HEK293 (cell line): Measurements from ENCODE around the gene FTL.

Experiments used
- HOXA7 ChIP-seq: sonication (generic); formaldehyde crosslinking; IDR thresholded peaks from 2 replicates; pipeline ENCODE4 v1.8.1; 2022; ENCODE audit warnings: missing genetic modification reagents, borderline replicate concordance
- KLF1 ChIP-seq: fragments of 450-650 bp; formaldehyde crosslinking; IDR thresholded peaks from 2 replicates; pipeline ENCODE4 v1.5.1; 2016; ENCODE audit warnings: missing biosample characterization, missing genetic modification characterization
- MYNN ChIP-seq: fragments of 450-650 bp; formaldehyde crosslinking; IDR thresholded peaks from 2 replicates; pipeline ENCODE4 v1.5.1; 2016; ENCODE audit warnings: missing biosample characterization, missing genetic modification characterization, borderline replicate concordance
- REST ChIP-seq: fragments of 450-650 bp; formaldehyde crosslinking; IDR thresholded peaks from 2 replicates; pipeline ENCODE4 v1.5.1; 2016; ENCODE audit warnings: missing biosample characterization, missing genetic modification characterization
- ZBTB21 ChIP-seq: fragments of 450-650 bp; formaldehyde crosslinking; IDR thresholded peaks from 2 replicates; pipeline ENCODE4 v1.5.1; 2017; ENCODE audit warnings: missing biosample characterization, missing genetic modification characterization
- ZBTB49 ChIP-seq: fragments of 450-650 bp; formaldehyde crosslinking; IDR thresholded peaks from 2 replicates; pipeline ENCODE4 v1.5.1; 2016; ENCODE audit warnings: missing biosample characterization, missing genetic modification characterization, low read depth
- ZFHX2 ChIP-seq: fragments of 450-650 bp; formaldehyde crosslinking; conservative IDR thresholded peaks from 2 replicates; pipeline ENCODE4 v1.5.1; 2016; ENCODE audit warnings: missing biosample characterization, missing genetic modification characterization
- ZNF133 ChIP-seq: fragments of 450-650 bp; formaldehyde crosslinking; IDR thresholded peaks from 2 replicates; pipeline ENCODE4 v1.5.1; 2016; ENCODE audit warnings: missing biosample characterization, missing genetic modification characterization
- ZNF174 ChIP-seq: fragments of 450-650 bp; formaldehyde crosslinking; IDR thresholded peaks from 2 replicates; pipeline ENCODE4 v1.5.0; 2017; ENCODE audit warnings: missing biosample characterization, mild to moderate bottlenecking, missing genetic modification characterization
- ZNF214 ChIP-seq: fragments of 450-650 bp; formaldehyde crosslinking; IDR thresholded peaks from 2 replicates; pipeline ENCODE4 v1.5.1; 2017; ENCODE audit warnings: missing biosample characterization, mild to moderate bottlenecking, missing genetic modification characterization, borderline replicate concordance
- ZNF488 ChIP-seq: fragments of 450-650 bp; formaldehyde crosslinking; IDR thresholded peaks from 2 replicates; pipeline ENCODE4 v1.5.1; 2016; ENCODE audit warnings: missing biosample characterization, missing genetic modification characterization
- ZNF518A ChIP-seq: fragments of 450-650 bp; formaldehyde crosslinking; conservative IDR thresholded peaks from 2 replicates; pipeline ENCODE4 v1.5.1; 2016; ENCODE audit warnings: low read depth, missing biosample characterization, missing genetic modification characterization
- ZNF610 ChIP-seq: fragments of 450-650 bp; formaldehyde crosslinking; IDR thresholded peaks from 2 replicates; pipeline ENCODE4 v1.5.1; 2016; ENCODE audit warnings: missing biosample characterization, missing genetic modification characterization, borderline replicate concordance
- ZNF626 ChIP-seq: fragments of 450-650 bp; sonication (Bioruptor Pico); formaldehyde crosslinking; IDR thresholded peaks from 2 replicates; pipeline ENCODE4 v1.5.1; 2018; ENCODE audit warnings: missing biosample characterization, missing genetic modification characterization, inconsistent platforms
- ZNF660 ChIP-seq: fragments of 450-650 bp; IDR thresholded peaks from 2 replicates; pipeline ENCODE4 v1.5.1; 2018; ENCODE audit warnings: missing biosample characterization, mild to moderate bottlenecking, missing genetic modification characterization
- ZNF701 ChIP-seq: fragments of 450-650 bp; formaldehyde crosslinking; IDR thresholded peaks from 2 replicates; pipeline ENCODE4 v1.5.1; 2016; ENCODE audit warnings: missing biosample characterization, missing genetic modification characterization
- ZNF791 ChIP-seq: fragments of 450-650 bp; formaldehyde crosslinking; IDR thresholded peaks from 2 replicates; pipeline ENCODE4 v1.5.1; 2016; ENCODE audit warnings: missing biosample characterization, missing genetic modification characterization
- TF ChIP-seq, protein P1 (sequence below): fragments of 450-650 bp; formaldehyde crosslinking; IDR thresholded peaks from 2 replicates; pipeline ENCODE4 v1.5.1; 2016; ENCODE audit warnings: missing biosample characterization, missing genetic modification characterization
- TF ChIP-seq, protein P2 (sequence below): fragments of 450-650 bp; formaldehyde crosslinking; IDR thresholded peaks from 2 replicates; pipeline ENCODE4 v1.5.1; 2016; ENCODE audit warnings: missing biosample characterization, missing genetic modification characterization
- TF ChIP-seq, protein P3 (sequence below): fragments of 450-650 bp; IDR thresholded peaks from 2 replicates; pipeline ENCODE4 v1.5.1; 2018; ENCODE audit warnings: missing biosample characterization, mild to moderate bottlenecking, missing genetic modification characterization
- TF ChIP-seq, protein P4 (sequence below): fragments of 450-650 bp; formaldehyde crosslinking; IDR thresholded peaks from 2 replicates; pipeline ENCODE4 v1.5.1; 2016; ENCODE audit warnings: missing biosample characterization, missing genetic modification characterization

Gene FTL

DNA sequence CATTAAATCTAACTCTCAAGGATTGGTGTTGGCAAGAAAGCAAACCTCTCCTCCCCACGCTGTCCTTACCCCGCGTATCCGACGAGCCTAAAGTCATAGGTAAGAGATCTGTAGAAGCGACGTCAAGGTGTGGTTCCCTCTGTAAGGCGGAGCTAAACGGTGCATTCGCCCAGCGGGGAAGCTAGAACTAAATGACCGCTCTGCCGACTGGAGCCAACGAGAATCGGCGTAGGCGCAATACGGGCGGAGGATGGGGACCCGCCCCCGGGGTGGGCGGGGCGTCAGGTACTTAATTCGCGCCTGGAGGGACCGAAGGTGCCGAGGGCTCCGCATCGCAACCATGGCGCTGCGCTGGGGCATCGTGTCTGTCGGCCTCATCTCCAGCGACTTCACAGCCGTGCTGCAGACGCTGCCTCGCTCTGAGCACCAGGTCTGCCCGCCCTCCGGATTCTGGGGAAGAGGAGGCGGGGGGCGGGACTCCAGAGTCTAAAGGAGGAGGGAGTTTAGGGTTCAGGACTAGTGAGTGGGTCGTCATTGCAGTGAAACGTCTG lies 31.7 kb upstream of the FTL start, which contains the start of gene DHDH (continued):
- TF ChIP-seq ZBTB49 (no peak), ZNF214 (no peak), ZNF626 (tag by site-specific recombination) (no peak), ZNF701 (tag by site-specific recombination) (no peak), ZNF791 (tag by site-specific recombination) (no peak), ZNF610 (tag by site-specific recombination) (no peak), ZNF133 (tag by site-specific recombination) (no peak), KLF1 (tag by site-specific recombination) (peak; percentile 73), ZBTB21 (no peak), ZNF488 (tag by site-specific recombination) (no peak), MYNN (tag by site-specific recombination) (no peak), ZFHX2 (tag by site-specific recombination) (peak; percentile 91), ZNF518A (no peak), HOXA7 (no peak), ZNF174 (tag by site-specific recombination) (no peak), ZNF660 (tag by site-specific recombination) (no peak), REST (tag by site-specific recombination) (no peak)
- TF ChIP-seq, protein P1, sequence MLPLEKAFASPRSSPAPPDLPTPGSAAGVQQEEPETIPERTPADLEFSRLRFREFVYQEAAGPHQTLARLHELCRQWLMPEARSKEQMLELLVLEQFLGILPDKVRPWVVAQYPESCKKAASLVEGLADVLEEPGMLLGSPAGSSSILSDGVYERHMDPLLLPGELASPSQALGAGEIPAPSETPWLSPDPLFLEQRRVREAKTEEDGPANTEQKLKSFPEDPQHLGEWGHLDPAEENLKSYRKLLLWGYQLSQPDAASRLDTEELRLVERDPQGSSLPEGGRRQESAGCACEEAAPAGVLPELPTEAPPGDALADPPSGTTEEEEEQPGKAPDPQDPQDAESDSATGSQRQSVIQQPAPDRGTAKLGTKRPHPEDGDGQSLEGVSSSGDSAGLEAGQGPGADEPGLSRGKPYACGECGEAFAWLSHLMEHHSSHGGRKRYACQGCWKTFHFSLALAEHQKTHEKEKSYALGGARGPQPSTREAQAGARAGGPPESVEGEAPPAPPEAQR (tag by site-specific recombination), result no peak
- TF ChIP-seq, protein P2, sequence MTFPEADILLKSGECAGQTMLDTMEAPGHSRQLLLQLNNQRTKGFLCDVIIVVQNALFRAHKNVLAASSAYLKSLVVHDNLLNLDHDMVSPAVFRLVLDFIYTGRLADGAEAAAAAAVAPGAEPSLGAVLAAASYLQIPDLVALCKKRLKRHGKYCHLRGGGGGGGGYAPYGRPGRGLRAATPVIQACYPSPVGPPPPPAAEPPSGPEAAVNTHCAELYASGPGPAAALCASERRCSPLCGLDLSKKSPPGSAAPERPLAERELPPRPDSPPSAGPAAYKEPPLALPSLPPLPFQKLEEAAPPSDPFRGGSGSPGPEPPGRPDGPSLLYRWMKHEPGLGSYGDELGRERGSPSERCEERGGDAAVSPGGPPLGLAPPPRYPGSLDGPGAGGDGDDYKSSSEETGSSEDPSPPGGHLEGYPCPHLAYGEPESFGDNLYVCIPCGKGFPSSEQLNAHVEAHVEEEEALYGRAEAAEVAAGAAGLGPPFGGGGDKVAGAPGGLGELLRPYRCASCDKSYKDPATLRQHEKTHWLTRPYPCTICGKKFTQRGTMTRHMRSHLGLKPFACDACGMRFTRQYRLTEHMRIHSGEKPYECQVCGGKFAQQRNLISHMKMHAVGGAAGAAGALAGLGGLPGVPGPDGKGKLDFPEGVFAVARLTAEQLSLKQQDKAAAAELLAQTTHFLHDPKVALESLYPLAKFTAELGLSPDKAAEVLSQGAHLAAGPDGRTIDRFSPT, result no peak
- TF ChIP-seq, protein P3, sequence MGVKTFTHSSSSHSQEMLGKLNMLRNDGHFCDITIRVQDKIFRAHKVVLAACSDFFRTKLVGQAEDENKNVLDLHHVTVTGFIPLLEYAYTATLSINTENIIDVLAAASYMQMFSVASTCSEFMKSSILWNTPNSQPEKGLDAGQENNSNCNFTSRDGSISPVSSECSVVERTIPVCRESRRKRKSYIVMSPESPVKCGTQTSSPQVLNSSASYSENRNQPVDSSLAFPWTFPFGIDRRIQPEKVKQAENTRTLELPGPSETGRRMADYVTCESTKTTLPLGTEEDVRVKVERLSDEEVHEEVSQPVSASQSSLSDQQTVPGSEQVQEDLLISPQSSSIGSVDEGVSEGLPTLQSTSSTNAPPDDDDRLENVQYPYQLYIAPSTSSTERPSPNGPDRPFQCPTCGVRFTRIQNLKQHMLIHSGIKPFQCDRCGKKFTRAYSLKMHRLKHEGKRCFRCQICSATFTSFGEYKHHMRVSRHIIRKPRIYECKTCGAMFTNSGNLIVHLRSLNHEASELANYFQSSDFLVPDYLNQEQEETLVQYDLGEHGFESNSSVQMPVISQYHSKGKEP (tag by site-specific recombination), result no peak
- TF ChIP-seq, protein P4, sequence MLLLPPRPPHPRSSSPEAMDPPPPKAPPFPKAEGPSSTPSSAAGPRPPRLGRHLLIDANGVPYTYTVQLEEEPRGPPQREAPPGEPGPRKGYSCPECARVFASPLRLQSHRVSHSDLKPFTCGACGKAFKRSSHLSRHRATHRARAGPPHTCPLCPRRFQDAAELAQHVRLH (tag by site-specific recombination), result no peak
